GM12892 (cell line): ENCODE measurements around the gene GRK6.
"Not testable (repeated sequence)": the region's sequence is repeated elsewhere in the genome, so short reads cannot be mapped to it uniquely, and the experiment has no call there.

ENCODE experiments used
- POLR2A ChIP-seq: IDR thresholded peaks from 2 replicates; pipeline ENCODE4 v1.6.1; 2011; ENCODE audit warnings: low read depth, low read length, control low read depth
- POLR2AphosphoS5 ChIP-seq: IDR thresholded peaks from 2 replicates; pipeline ENCODE4 v1.6.1; 2011; ENCODE audit warnings: low read depth, low read length, control low read depth

DNA sequence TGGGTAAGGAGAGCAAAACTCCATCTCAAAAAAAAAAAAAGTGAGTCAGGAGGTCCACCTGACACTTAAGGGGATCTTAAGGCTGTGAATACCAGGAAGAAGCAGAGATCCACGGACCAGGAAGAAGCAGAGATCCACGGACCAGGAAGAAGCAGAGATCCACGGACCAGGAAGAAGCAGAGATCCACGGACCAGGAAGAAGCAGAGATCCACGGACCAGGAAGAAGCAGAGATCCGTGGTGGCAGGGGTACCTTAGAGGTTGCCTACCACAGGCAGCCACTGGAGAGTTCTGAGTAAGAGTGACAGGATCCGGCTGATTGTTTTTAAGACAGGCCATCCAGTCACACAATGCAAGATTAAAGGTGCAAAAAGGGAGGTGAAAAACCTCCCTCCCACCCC lies 6.0 kb upstream of the GRK6 start:
- TF ChIP-seq POLR2AphosphoS5, POLR2A: not testable (repeated sequence)
